Fibroblast of lung (primary cell): ENCODE measurements around the gene PIAS2. TPM values are rescaled to one million over a fixed set of nuclear protein-coding genes. Genes with fewer than 3 reads are reported as not detected.

Source experiments
- DNase-seq, 2 donors: peaks; one replicate each; pipeline versions ENCODE4 v3.0.0 to v3.0.0-alpha.2; 2010; ENCODE audit warnings: low read depth in 2 of 2
- H2AFZ ChIP-seq: 2 replicates; pipeline ENCODE4 v1.5.1; 2012; ENCODE audit warnings: low read length, control low read depth, inconsistent platforms
- H3K27ac ChIP-seq: 2 replicates; pipeline ENCODE4 v1.5.1; 2011; ENCODE audit warnings: low read length, control low read depth; ENCODE audit not compliant: insufficient read depth
- H3K27me3 ChIP-seq: 2 replicates; pipeline ENCODE4 v1.5.1; 2011; ENCODE audit warnings: mild to moderate bottlenecking, low read length; ENCODE audit not compliant: control insufficient read depth, insufficient read depth
- H3K36me3 ChIP-seq: 2 replicates; pipeline ENCODE4 v1.5.1; 2011; ENCODE audit warnings: low read length; ENCODE audit not compliant: control insufficient read depth, insufficient read depth
- H3K4me1 ChIP-seq: 2 replicates; pipeline ENCODE4 v1.5.1; 2011; ENCODE audit warnings: low read length; ENCODE audit not compliant: control insufficient read depth, insufficient read depth; ENCODE audit errors: extremely low read depth
- H3K4me2 ChIP-seq: 2 replicates; pipeline ENCODE4 v1.5.1; 2011; ENCODE audit warnings: low read length, control low read depth; ENCODE audit not compliant: insufficient read depth; ENCODE audit errors: extremely low read depth
- H3K4me3 ChIP-seq, 4 experiments: fragments of 200-600 bp in 1 of 4; sonication (generic) in 1 of 4; replicated peaks in 1 of 4; 2 replicates each; pipeline ENCODE4 v1.5.1; 2011 to 2016; ENCODE audit warnings: low read length in 4 of 4, low read depth in 3 of 4, mild to moderate bottlenecking in 3 of 4, control low read depth in 2 of 4, inconsistent platforms in 1 of 4, mixed read lengths in 1 of 4; ENCODE audit not compliant: insufficient read depth in 1 of 4; ENCODE audit errors: control extremely low read depth in 1 of 4
- H3K79me2 ChIP-seq: 2 replicates; pipeline ENCODE4 v1.5.1; 2012; ENCODE audit warnings: mild to moderate bottlenecking, low read length, inconsistent platforms; ENCODE audit not compliant: control insufficient read depth, insufficient read depth
- H3K9ac ChIP-seq: 2 replicates; pipeline ENCODE4 v1.5.1; 2011; ENCODE audit warnings: mild to moderate bottlenecking, low read length, control low read depth; ENCODE audit not compliant: insufficient read depth
- H3K9me3 ChIP-seq: 2 replicates; pipeline ENCODE4 v1.5.1; 2012; ENCODE audit warnings: low read depth, low read length; ENCODE audit not compliant: control insufficient read depth, insufficient read depth
- H4K20me1 ChIP-seq: 2 replicates; pipeline ENCODE4 v1.5.1; 2011; ENCODE audit warnings: low read length; ENCODE audit not compliant: control insufficient read depth, insufficient read depth; ENCODE audit errors: extremely low read depth
- CTCF ChIP-seq, 2 donors: IDR thresholded peaks in 1 of 2; conservative IDR thresholded peaks in 1 of 2; 1 replicate in 1 of 2; 2 replicates in 1 of 2; pipeline ENCODE4 v1.5.1; 2011 to 2012; ENCODE audit warnings: low read length in 2 of 2, control low read depth in 1 of 2, inconsistent platforms in 1 of 2, low read depth in 1 of 2, mild to moderate bottlenecking in 1 of 2
- EZH2 ChIP-seq: IDR thresholded peaks from 2 replicates; pipeline ENCODE4 v1.5.1; 2012; ENCODE audit warnings: low read length, control low read depth, mild to moderate bottlenecking; ENCODE audit errors: missing control alignments
- polyA plus RNA-seq, 2 donors: library from polyadenylated mRNA; depleted of rRNA in 1 of 2; stranded (reverse) in 1 of 2; unstranded in 1 of 2; fragments of >200 nt; gene quantifications; 2 replicates each; pipeline ENCODE4 v1.2.1, GENCODE V29; 2011 to 2012; ENCODE audit warnings: missing spikeins in 1 of 2
- total RNA-seq: library from RNA; depleted of rRNA; stranded (reverse); fragments of >200 nt; gene quantifications from 2 replicates; pipeline ENCODE4 v1.2.1, GENCODE V29; 2014

Gene PIAS2
- total and polyA plus RNA-seq, 2 donors (not counting 1 experiment from before 2014, with no cell fraction given) = 14.4 to 23.1 TPM

- peaks cover 3% of the 10 kb centered on the region for H3K79me2 ChIP-seq
- no peaks in the 10 kb centered on the region for H3K36me3 ChIP-seq
- H3K27me3 ChIP-seq = no peaks in the 10 kb centered on the region
- no peak overlapping the region for H2AFZ ChIP-seq
- no peak overlapping the region for H3K4me2 ChIP-seq
- H4K20me1 ChIP-seq = no peaks in the 10 kb centered on the region
- no peak overlapping the region for H3K27ac ChIP-seq
- H3K9ac ChIP-seq = no peak overlapping the region
- H3K4me1 ChIP-seq = no peaks in the 10 kb centered on the region
- no peak for DNase-seq
- no peak overlapping the region for H3K4me3 ChIP-seq
- no peak for TF ChIP-seq CTCF (conservative IDR thresholded peaks at IDR 0.05 in 1 of 2, IDR thresholded peaks at IDR 0.05 in 1 of 2; ENCODE audit: low read depth in 1 of 2, low read length in 2 of 2)
- no peak for TF ChIP-seq EZH2
- H3K9me3 ChIP-seq = peaks cover 3% of the 10 kb centered on the region
These were observed 24.5 kb downstream of the PIAS2 start for GRCh38 chr18:46892842-46893241.

GRCh38 chr18:46891742-46892214, 25.5 kb downstream of the PIAS2 start:
- H3K9me3 ChIP-seq = peaks cover 3% of the 10 kb centered on the region
- no peak overlapping the region for H3K27ac ChIP-seq
- DNase-seq = no peak
- H3K9ac ChIP-seq = no peak overlapping the region
- no peak for TF ChIP-seq CTCF (conservative IDR thresholded peaks at IDR 0.05 in 1 of 2, IDR thresholded peaks at IDR 0.05 in 1 of 2; ENCODE audit: low read depth in 1 of 2, low read length in 2 of 2)
- H2AFZ ChIP-seq = no peak overlapping the region
- H4K20me1 ChIP-seq = no peaks in the 10 kb centered on the region
- H3K4me1 ChIP-seq = no peaks in the 10 kb centered on the region
- H3K4me3 ChIP-seq = no peak overlapping the region
- no peaks in the 10 kb centered on the region for H3K36me3 ChIP-seq
- no peak overlapping the region for H3K4me2 ChIP-seq
- no peaks in the 10 kb centered on the region for H3K27me3 ChIP-seq
- H3K79me2 ChIP-seq = peaks cover 3% of the 10 kb centered on the region

- Histone ChIP-seq H3K4me3 (no peak overlapping the region), H3K36me3 (no peaks in the 10 kb centered on the region), H3K4me2 (no peak overlapping the region), H3K79me2 (peaks cover 3% of the 10 kb centered on the region), H2AFZ (no peak overlapping the region), H3K9me3 (peaks cover 3% of the 10 kb centered on the region), H3K4me1 (no peaks in the 10 kb centered on the region), H3K9ac (no peak overlapping the region), H3K27me3 (no peaks in the 10 kb centered on the region), H4K20me1 (no peaks in the 10 kb centered on the region), H3K27ac (no peak overlapping the region)
- no peak for DNase-seq
- TF ChIP-seq CTCF (conservative IDR thresholded peaks at IDR 0.05 in 1 of 2, IDR thresholded peaks at IDR 0.05 in 1 of 2; ENCODE audit: low read depth in 1 of 2, low read length in 2 of 2) = no peak
- no peak for TF ChIP-seq EZH2
These were observed 28.3 kb downstream of the PIAS2 start for GRCh38 chr18:46888965-46889364.
